ENCODE results near the gene HIPK3.

HIPK3 gene

DNA sequence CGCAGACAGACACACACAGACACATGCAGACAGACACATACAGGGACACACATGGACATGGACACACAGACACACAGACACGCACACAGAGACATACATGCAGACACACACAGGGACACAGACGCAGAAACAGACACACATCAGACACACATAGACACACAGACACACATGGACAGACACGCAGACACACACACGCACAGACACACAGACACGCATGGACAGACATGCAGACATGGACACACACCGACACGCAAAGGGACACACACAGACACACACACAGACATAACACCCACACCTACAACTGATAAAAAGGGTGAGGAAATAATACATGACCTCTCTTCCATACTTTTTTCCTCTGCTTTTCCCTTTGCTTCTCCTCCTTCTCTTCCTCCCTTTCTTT lies 146.2 kb downstream of the HIPK3 start:
- in situ Hi-C loops (cut with MboI; ENCODE audit: low sequenced_read_pairs, unreplicated experiment): no loop called here
- DNase-seq (ENCODE audit: low spot score): no peak
- TF ChIP-seq CTCF (IDR thresholded peaks at IDR 0.05; ENCODE audit: borderline replicate concordance, control extremely low read depth, extremely low read depth, insufficient read depth, missing control alignments): no peak

DNA sequence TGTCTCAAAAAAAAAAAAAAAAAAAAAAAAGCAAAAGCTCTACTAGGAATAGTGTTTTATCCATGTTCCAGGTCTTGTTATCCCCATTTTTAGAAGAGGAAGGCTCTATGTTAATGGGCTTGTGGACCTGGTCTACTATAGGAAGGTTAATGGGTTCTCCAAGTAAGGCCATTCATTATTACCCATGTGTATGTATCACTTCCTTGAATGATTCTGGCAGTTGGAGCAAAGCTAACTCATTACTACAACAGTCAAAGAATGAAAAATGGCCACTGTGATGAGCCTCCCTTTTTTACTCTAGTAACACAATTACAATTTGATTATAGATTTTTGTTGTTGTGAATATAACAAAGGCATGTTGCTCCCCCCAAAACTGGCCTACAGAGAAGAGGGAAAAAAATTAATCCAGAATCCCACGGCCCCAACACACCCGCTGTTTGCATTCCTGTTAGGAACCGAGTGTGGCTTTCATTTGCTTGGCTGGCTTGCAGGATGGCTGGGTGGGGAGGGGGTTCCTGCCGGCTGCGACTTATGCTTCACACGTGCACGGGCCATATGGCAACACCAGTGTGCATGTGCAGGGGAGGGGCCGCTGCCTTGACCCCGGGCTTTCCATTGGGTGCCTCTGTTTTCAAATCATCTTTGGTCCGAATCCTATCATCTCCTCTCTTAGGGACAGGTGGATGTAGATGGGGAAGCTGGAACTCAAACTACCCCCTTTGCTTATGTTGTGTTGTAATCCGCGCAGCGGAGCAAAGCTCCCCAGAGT lies 148.8 kb downstream of the HIPK3 start:
- TF ChIP-seq CTCF (IDR thresholded peaks at IDR 0.05; ENCODE audit: borderline replicate concordance, control extremely low read depth, extremely low read depth, insufficient read depth, missing control alignments): no peak
- in situ Hi-C loops (cut with MboI; ENCODE audit: low sequenced_read_pairs, unreplicated experiment): no loop called here
- DNase-seq (ENCODE audit: low spot score): no peak

All from GM13976 (cell line).